ENCODE measurements around the gene PTPRN2. TPM values are rescaled to one million over a fixed set of nuclear protein-coding genes. Genes with fewer than 3 reads are reported as not detected.

Gene PTPRN2
- total RNA-seq, 1 donor from 2014 or later = 2.4 TPM

GRCh38 chr7:157793973-157794745, 793.5 kb downstream of the PTPRN2 start:
- no peaks in the 10 kb centered on the region for H3K36me3 ChIP-seq (ENCODE audit: control insufficient read depth, insufficient read depth, low read length)
- no peak for DNase-seq (ENCODE audit: low read depth)
- H3K4me3 ChIP-seq (ENCODE audit: low read depth, low read length) = no peak overlapping the region
- H3K27me3 ChIP-seq (ENCODE audit: control insufficient read depth, insufficient read depth, low read length) = no peaks in the 10 kb centered on the region
- TF ChIP-seq CTCF (IDR thresholded peaks at IDR 0.05; ENCODE audit: insufficient read depth, low read length, poor library complexity, severe bottlenecking) = no peak

GRCh38 chr7:157793087-157793353, 794.6 kb downstream of the PTPRN2 start:
- no peak for TF ChIP-seq CTCF (IDR thresholded peaks at IDR 0.05; ENCODE audit: insufficient read depth, low read length, poor library complexity, severe bottlenecking)
- DNase-seq (ENCODE audit: low read depth) = no peak
- H3K36me3 ChIP-seq (ENCODE audit: control insufficient read depth, insufficient read depth, low read length) = no peaks in the 10 kb centered on the region

DNA sequence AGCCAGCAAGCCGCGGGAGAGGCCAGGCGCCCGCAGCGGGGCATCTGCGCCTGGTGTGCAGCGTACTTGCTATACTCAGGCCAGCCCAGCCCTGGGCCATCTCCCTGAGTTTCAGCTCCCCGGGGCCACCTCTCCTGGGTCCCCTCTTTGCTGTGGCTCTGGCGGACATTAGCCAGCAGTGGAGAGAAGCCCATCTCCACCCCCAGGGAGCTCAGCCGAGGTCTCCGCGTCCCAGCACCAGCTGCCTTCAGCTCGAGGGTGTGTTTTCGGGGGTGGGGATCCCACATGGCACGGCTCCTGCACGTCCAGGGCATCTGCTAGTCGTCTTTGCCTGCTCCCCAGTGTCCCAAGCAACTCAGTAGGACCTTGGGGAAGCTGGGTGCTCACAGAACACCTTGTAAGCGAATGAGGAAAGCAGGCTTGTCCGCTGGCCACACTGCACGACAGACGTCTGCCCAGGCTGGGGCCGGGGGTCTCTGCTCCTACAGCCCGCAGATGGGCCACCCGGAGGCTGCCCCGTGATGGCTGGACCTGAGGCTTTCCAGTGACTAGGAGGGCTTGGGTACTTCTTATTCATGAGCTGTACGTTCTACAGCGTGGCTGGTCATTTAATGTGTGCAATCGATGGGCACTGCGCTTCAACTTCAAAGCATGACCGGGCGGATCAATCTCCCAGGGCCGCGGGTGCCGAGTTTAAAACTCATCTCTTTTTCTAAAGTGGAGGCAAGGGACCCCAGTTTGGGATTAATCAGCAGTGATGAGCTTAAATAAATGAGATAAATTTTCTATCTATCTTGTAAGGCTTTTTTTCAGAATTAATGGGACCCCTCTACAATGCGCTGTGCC, 795.2 kb downstream of the PTPRN2 start:
- Histone ChIP-seq H3K27me3 (ENCODE audit: control insufficient read depth, insufficient read depth, low read length) (no peaks in the 10 kb centered on the region), H3K36me3 (ENCODE audit: control insufficient read depth, insufficient read depth, low read length) (no peaks in the 10 kb centered on the region), H3K4me3 (ENCODE audit: low read depth, low read length) (no peak overlapping the region)
- DNase-seq (ENCODE audit: low read depth) = no peak
- TF ChIP-seq CTCF (IDR thresholded peaks at IDR 0.05; ENCODE audit: insufficient read depth, low read length, poor library complexity, severe bottlenecking) = no peak

More at GRCh38 chr7:157793087-157793353, 794.6 kb downstream of the PTPRN2 start:
- no peaks in the 10 kb centered on the region for H3K27me3 ChIP-seq (ENCODE audit: control insufficient read depth, insufficient read depth, low read length)
- no peak overlapping the region for H3K4me3 ChIP-seq (ENCODE audit: low read depth, low read length)

DNA sequence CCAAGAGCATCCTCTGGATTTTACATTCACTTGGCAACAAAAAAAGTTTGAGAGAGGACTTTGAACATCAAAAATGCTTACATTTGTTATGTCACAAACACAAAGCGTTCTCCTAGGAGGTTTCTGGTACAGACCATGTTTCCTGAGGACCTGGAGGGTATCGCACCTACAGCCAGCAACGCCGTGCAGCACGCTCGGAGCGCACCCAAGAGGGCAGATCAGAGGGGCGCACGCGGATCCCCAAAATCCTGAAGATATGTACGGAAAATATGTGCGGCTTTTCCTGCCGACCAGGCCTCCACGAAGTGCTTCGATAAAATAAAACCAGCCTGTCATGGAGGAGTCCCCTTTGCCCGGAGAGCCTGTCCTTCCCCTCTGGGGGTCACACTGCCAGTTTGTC, 796.0 kb downstream of the PTPRN2 start:
- H3K36me3 ChIP-seq (ENCODE audit: control insufficient read depth, insufficient read depth, low read length) = no peaks in the 10 kb centered on the region
- H3K4me3 ChIP-seq (ENCODE audit: low read depth, low read length) = no peak overlapping the region
- no peak for DNase-seq (ENCODE audit: low read depth)
- no peaks in the 10 kb centered on the region for H3K27me3 ChIP-seq (ENCODE audit: control insufficient read depth, insufficient read depth, low read length)
- no peak for TF ChIP-seq CTCF (IDR thresholded peaks at IDR 0.05; ENCODE audit: insufficient read depth, low read length, poor library complexity, severe bottlenecking)

- Histone ChIP-seq H3K36me3 (ENCODE audit: control insufficient read depth, insufficient read depth, low read length) (no peaks in the 10 kb centered on the region), H3K27me3 (ENCODE audit: control insufficient read depth, insufficient read depth, low read length) (no peaks in the 10 kb centered on the region), H3K4me3 (ENCODE audit: low read depth, low read length) (no peak overlapping the region)
- TF ChIP-seq CTCF (IDR thresholded peaks at IDR 0.05; ENCODE audit: insufficient read depth, low read length, poor library complexity, severe bottlenecking) = no peak
- DNase-seq (ENCODE audit: low read depth) = no peak
Measured at GRCh38 chr7:157791261-157791660, 796.4 kb downstream of the PTPRN2 start.

All from kidney epithelial cell (primary cell).